OCI-LY1 (cell line): Measurements from ENCODE around the gene CHRM4.

ENCODE experiments used
- H2AFZ ChIP-seq: fragments of 200-600 bp; sonication (generic), shearing (Covaris generic); 2 replicates; pipeline ENCODE4 v1.6.0; 2014; ENCODE audit warnings: antibody characterized with exemption, mild to moderate bottlenecking, low read length
- H3F3A ChIP-seq: fragments of 200-600 bp; sonication (generic), shearing (Covaris generic); 2 replicates; pipeline ENCODE4 v1.6.0; 2014; ENCODE audit warnings: mild to moderate bottlenecking, antibody characterized with exemption, low read length, moderate library complexity; ENCODE audit not compliant: insufficient read depth
- H3K27ac ChIP-seq: fragments of 200-600 bp; sonication (generic); 2 replicates; pipeline ENCODE4 v1.5.1; 2014; ENCODE audit warnings: low read length, mixed run types, mild to moderate bottlenecking, low read depth; ENCODE audit not compliant: poor library complexity, severe bottlenecking
- H3K27me3 ChIP-seq: fragments of 200-600 bp; sonication (generic); 2 replicates; pipeline ENCODE4 v1.6.0; 2014; ENCODE audit warnings: antibody characterized with exemption, mild to moderate bottlenecking, low read length, moderate library complexity; ENCODE audit not compliant: insufficient read depth
- H3K36me3 ChIP-seq: fragments of 200-600 bp; sonication (generic); 2 replicates; pipeline ENCODE4 v1.6.1; 2014; ENCODE audit warnings: mild to moderate bottlenecking, antibody characterized with exemption, low read length, moderate library complexity, mixed read lengths; ENCODE audit not compliant: insufficient read depth
- H3K4me1 ChIP-seq: fragments of 200-600 bp; sonication (generic); 2 replicates; pipeline ENCODE4 v1.5.1; 2014; ENCODE audit warnings: mild to moderate bottlenecking, low read length, moderate library complexity; ENCODE audit not compliant: insufficient read depth, severe bottlenecking
- H3K4me2 ChIP-seq: fragments of 200-600 bp; sonication (generic), shearing (Covaris generic); 2 replicates; pipeline ENCODE4 v1.6.1; 2014; ENCODE audit warnings: low read length
- H3K4me3 ChIP-seq: fragments of 200-600 bp; sonication (generic); 2 replicates; pipeline ENCODE4 v1.5.1; 2014; ENCODE audit warnings: low read length, low read depth, mild to moderate bottlenecking, mixed read lengths; ENCODE audit not compliant: poor library complexity, severe bottlenecking
- H3K79me2 ChIP-seq: fragments of 200-600 bp; shearing (Covaris generic); 2 replicates; pipeline ENCODE4 v1.6.1; 2016; ENCODE audit warnings: mixed run types, low read length, mixed read lengths; ENCODE audit not compliant: insufficient read depth
- H3K9ac ChIP-seq: fragments of 200-600 bp; sonication (generic), shearing (Covaris generic); 2 replicates; pipeline ENCODE4 v1.6.1; 2014; ENCODE audit warnings: mild to moderate bottlenecking, low read length, mixed read lengths
- H3K9me2 ChIP-seq: fragments of 200-600 bp; sonication (generic), shearing (Covaris generic); 2 replicates; pipeline ENCODE4 v1.6.1; 2014; ENCODE audit warnings: low read depth, mild to moderate bottlenecking, low read length, mixed read lengths
- H3K9me3 ChIP-seq: fragments of 200-600 bp; shearing (Covaris generic); 2 replicates; pipeline ENCODE4 v1.6.1; 2014; ENCODE audit warnings: low read length, mixed read lengths
- H4K20me1 ChIP-seq: fragments of 200-600 bp; sonication (generic), shearing (Covaris generic); 2 replicates; pipeline ENCODE4 v1.6.0; 2016; ENCODE audit warnings: mild to moderate bottlenecking, low read length; ENCODE audit not compliant: insufficient read depth
- CTCF ChIP-seq: fragments of 200-600 bp; sonication (generic), shearing (Covaris generic); IDR thresholded peaks from 2 replicates; pipeline ENCODE4 v1.5.1; 2017; ENCODE audit warnings: mild to moderate bottlenecking, antibody characterized with exemption, low read length, moderate library complexity, mixed read lengths
- EZH2 ChIP-seq: fragments of 200-600 bp; sonication (generic), shearing (Covaris generic); IDR thresholded peaks from 2 replicates; pipeline ENCODE4 v1.8.0; 2017; ENCODE audit warnings: borderline replicate concordance, mixed run types, mild to moderate bottlenecking, antibody characterized with exemption, low read length, moderate library complexity, mixed read lengths

The CHRM4 gene

GRCh38 chr11:46363031-46363407 lies 28.6 kb downstream of the CHRM4 start:
- peak overlapping the region; percentile 98 for H3K4me2 ChIP-seq
- H3K4me3 ChIP-seq = peak overlapping the region; percentile 84
- no peaks in the 10 kb centered on the region for H3K9me2 ChIP-seq
- peaks cover 8% of the 10 kb centered on the region; the same call in 1 of the 2 replicates for H3K79me2 ChIP-seq
- H3K9me3 ChIP-seq = no peaks in the 10 kb centered on the region
- no peaks in the 10 kb centered on the region for H4K20me1 ChIP-seq
- TF ChIP-seq EZH2 (no peak), CTCF (no peak)
- no peaks in the 10 kb centered on the region for H3F3A ChIP-seq
- H2AFZ ChIP-seq = no peak overlapping the region
- peak overlapping the region; percentile 95 for H3K27ac ChIP-seq
- H3K36me3 ChIP-seq = peaks cover 7% of the 10 kb centered on the region; the same call in 1 of the 2 replicates
- H3K27me3 ChIP-seq = no peaks in the 10 kb centered on the region
- H3K9ac ChIP-seq = peak overlapping the region; percentile 98; the same call in 1 of the 2 replicates
- peaks cover 50% of the 10 kb centered on the region for H3K4me1 ChIP-seq

- Histone ChIP-seq H3K9me3 (no peaks in the 10 kb centered on the region), H3K4me2 (peak overlapping the region; percentile 98), H3F3A (no peaks in the 10 kb centered on the region), H3K27me3 (no peaks in the 10 kb centered on the region), H2AFZ (no peak overlapping the region), H3K36me3 (peaks cover 4% of the 10 kb centered on the region; the same call in 1 of the 2 replicates), H3K79me2 (peaks cover 8% of the 10 kb centered on the region; the same call in 1 of the 2 replicates), H3K9ac (peak overlapping the region; percentile 98), H4K20me1 (no peaks in the 10 kb centered on the region), H3K4me1 (peaks cover 56% of the 10 kb centered on the region), H3K4me3 (peak overlapping the region; percentile 84), H3K27ac (peak overlapping the region; percentile 95), H3K9me2 (no peaks in the 10 kb centered on the region)
- TF ChIP-seq CTCF (no peak), EZH2 (no peak)
These were observed 29.2 kb downstream of the CHRM4 start for GRCh38 chr11:46362156-46363030.

GRCh38 chr11:46361283-46362155 lies 30.1 kb downstream of the CHRM4 start:
- Histone ChIP-seq H3K9ac (peak overlapping the region; percentile 98), H3K9me2 (no peaks in the 10 kb centered on the region), H3F3A (no peaks in the 10 kb centered on the region), H3K36me3 (peaks cover under 1% of the 10 kb centered on the region; the same call in 1 of the 2 replicates), H3K4me2 (peak overlapping the region; percentile 98), H3K9me3 (no peaks in the 10 kb centered on the region), H3K79me2 (peaks cover 8% of the 10 kb centered on the region; the same call in 1 of the 2 replicates), H3K27me3 (no peaks in the 10 kb centered on the region), H3K4me1 (peaks cover 58% of the 10 kb centered on the region), H4K20me1 (no peaks in the 10 kb centered on the region), H3K4me3 (peak overlapping the region; percentile 84), H2AFZ (no peak overlapping the region), H3K27ac (peak overlapping the region; percentile 95)
- TF ChIP-seq CTCF (no peak), EZH2 (no peak)
